T-helper 1 cell treated with Interleukin-12 subunit alpha and Interleukin-12 subunit beta and Interleukin-4 antibody, amounts not matched to agents 30 ng/mL and 1 ng/mL, for 36 hours (primary cell): ENCODE measurements around the gene RPTOR. TPM values are rescaled to one million over a fixed set of nuclear protein-coding genes. Genes with fewer than 3 reads are reported as not detected.

ENCODE experiments used
- intact Hi-C: fragments of 100-400 bp; cut with micrococcal nuclease; formaldehyde crosslinking; loops from one replicate; pipeline ENCODE4 v1.15.1; 2024
- total RNA-seq: library from RNA; stranded (reverse); gene quantifications from 2 replicates; pipeline ENCODE4 v1.2.3, GENCODE V29; 2022

RPTOR gene
- total RNA-seq, 1 donor from 2014 or later, result 75.6 TPM

GRCh38 chr17:80755650-80756405, 211.2 kb downstream of the RPTOR start:
- intact Hi-C loops, result no loop called here

GRCh38 chr17:80758481-80759376, 214.1 kb downstream of the RPTOR start:
- intact Hi-C loops, result loop anchor here (1.0 kb wide), 1 partner anchor 133 kb away; no protein-coding TSS in a partner anchor

GRCh38 chr17:80759377-80759673, 214.7 kb downstream of the RPTOR start:
- intact Hi-C loops, result loop anchor here (1.0 kb wide), 1 partner anchor 132 kb away; no protein-coding TSS in a partner anchor

- intact Hi-C loops, result loop anchor here (2.0 to 5.0 kb wide), 4 partner anchors 50 to 117 kb away; no protein-coding TSS in a partner anchor
These were observed 215.9 kb downstream of the RPTOR start for GRCh38 chr17:80760511-80760911.

GRCh38 chr17:80761110-80761871, 216.7 kb downstream of the RPTOR start:
- intact Hi-C loops, result loop anchor here (1.0 to 5.0 kb wide), 9 partner anchors 9 to 116 kb away; no protein-coding TSS in a partner anchor

- intact Hi-C loops, result loop anchor here (2.0 to 5.0 kb wide), 2 partner anchors 115 to 137 kb away; no protein-coding TSS in a partner anchor
These were observed 217.4 kb downstream of the RPTOR start for GRCh38 chr17:80762076-80762475.

GRCh38 chr17:80763293-80763867, 218.7 kb downstream of the RPTOR start:
- intact Hi-C loops, result loop anchor here (2.0 to 5.0 kb wide), 2 partner anchors 114 to 135 kb away; no protein-coding TSS in a partner anchor

- intact Hi-C loops, result loop anchor here (1.0 to 5.0 kb wide), 2 partner anchors 11 to 113 kb away; no protein-coding TSS in a partner anchor
These were observed 220.0 kb downstream of the RPTOR start for GRCh38 chr17:80764627-80765145.

GRCh38 chr17:80765241-80765961, 220.8 kb downstream of the RPTOR start:
- intact Hi-C loops, result loop anchor here (1.0 kb wide), 1 partner anchor 10 kb away; no protein-coding TSS in a partner anchor

- intact Hi-C loops, result no loop called here
These were observed 221.7 kb downstream of the RPTOR start for GRCh38 chr17:80766290-80766855.

- intact Hi-C loops, result no loop called here
These were observed 223.8 kb downstream of the RPTOR start for GRCh38 chr17:80768389-80768788.

GRCh38 chr17:80768936-80769335, 224.3 kb downstream of the RPTOR start:
- intact Hi-C loops, result no loop called here

GRCh38 chr17:80769516-80769915, 224.9 kb downstream of the RPTOR start:
- intact Hi-C loops, result no loop called here

- intact Hi-C loops, result no loop called here
These were observed 225.4 kb downstream of the RPTOR start for GRCh38 chr17:80769936-80770625.

- intact Hi-C loops, result no loop called here
These were observed 226.4 kb downstream of the RPTOR start for GRCh38 chr17:80770881-80771611.

- intact Hi-C loops, result no loop called here
These were observed 227.0 kb downstream of the RPTOR start for GRCh38 chr17:80771612-80772005.

GRCh38 chr17:80772906-80773242, 228.2 kb downstream of the RPTOR start:
- intact Hi-C loops, result loop anchor here (1.0 kb wide), 1 partner anchor 8 kb away; no protein-coding TSS in a partner anchor
